NK-92 treated with Interleukin-12 subunit alpha and Interleukin-12 subunit beta, amount 100 ng/mL, for 24 hours (cell line): ENCODE results near the gene P3R3URF.
"Not testable (repeated sequence)": the region's sequence is repeated elsewhere in the genome, so short reads cannot be mapped to it uniquely, and the experiment has no call there.

Source experiments
- DNase-seq: peaks from one replicate; lab custom pipeline; 2025; lab: John Stamatoyannopoulos, UW

Gene P3R3URF

GRCh38 chr1:46176211-46176865 lies at the start of gene P3R3URF:
P3R3URF (minus strand) TSS chr1:46176488; CDS start chr1:46176471, 17 bp downstream.
- no peak for DNase-seq

GRCh38 chr1:46224966-46225365 lies 48.7 kb upstream of the P3R3URF start:
- no peak for DNase-seq

- DNase-seq, result peak; percentile 26
These were observed 47.2 kb upstream of the P3R3URF start for GRCh38 chr1:46223472-46223943.

GRCh38 chr1:46223055-46223454 lies 46.8 kb upstream of the P3R3URF start:
- not testable (repeated sequence) for DNase-seq

GRCh38 chr1:46221749-46222148 lies 45.5 kb upstream of the P3R3URF start:
- no peak for DNase-seq

- DNase-seq, result no peak
These were observed 44.5 kb upstream of the P3R3URF start for GRCh38 chr1:46220808-46221207.

GRCh38 chr1:46219551-46220520 lies 43.5 kb upstream of the P3R3URF start:
- DNase-seq, result no peak

GRCh38 chr1:46218443-46218842 lies 42.2 kb upstream of the P3R3URF start:
- DNase-seq, result no peak

- no peak for DNase-seq
These were observed 39.2 kb upstream of the P3R3URF start for GRCh38 chr1:46215504-46215903.

GRCh38 chr1:46211051-46211450 lies 34.8 kb upstream of the P3R3URF start:
- DNase-seq, result no peak

- DNase-seq, result no peak
These were observed 34.3 kb upstream of the P3R3URF start for GRCh38 chr1:46210561-46210960.

- no peak for DNase-seq
These were observed 30.1 kb upstream of the P3R3URF start for GRCh38 chr1:46206399-46206798.

GRCh38 chr1:46205791-46206190 lies 29.5 kb upstream of the P3R3URF start:
- no peak for DNase-seq

GRCh38 chr1:46205141-46205540 lies 28.9 kb upstream of the P3R3URF start:
- DNase-seq, result no peak

- no peak for DNase-seq
These were observed 28.1 kb upstream of the P3R3URF start for GRCh38 chr1:46204406-46204742.

- DNase-seq, result no peak
These were observed 27.6 kb upstream of the P3R3URF start for GRCh38 chr1:46203738-46204405.

GRCh38 chr1:46199233-46199749 lies 23.0 kb upstream of the P3R3URF start:
- no peak for DNase-seq

- peak; percentile 45 for DNase-seq
These were observed 21.9 kb upstream of the P3R3URF start, which contains the start of gene POMGNT1 for GRCh38 chr1:46197964-46198811. POMGNT1 (minus strand) TSS chr1:46198434; CDS start chr1:46197821, 613 bp downstream.

- DNase-seq, result no peak
These were observed 21.3 kb upstream of the P3R3URF start for GRCh38 chr1:46197560-46197963.

- no peak for DNase-seq
These were observed 20.3 kb upstream of the P3R3URF start for GRCh38 chr1:46196609-46197008.

GRCh38 chr1:46194641-46195193 lies 18.4 kb upstream of the P3R3URF start:
- no peak for DNase-seq
